ENCODE measurements around the gene POP7.

GRCh38 chr7:100687261-100687660, 18.7 kb upstream of the POP7 start:
- TF ChIP-seq CTCF (IDR thresholded peaks at IDR 0.05; ENCODE audit: insufficient read depth, low read depth, low read length), result no peak
- TF ChIP-seq EZH2 (IDR thresholded peaks at IDR 0.05; ENCODE audit: insufficient read depth, low read length), result no peak
